Stimulated activated CD4-positive, alpha-beta T cell treated with anti-CD3 and anti-CD28 coated beads, TNF-alpha, amount 100 ng/mL, for 24 hours (primary cell): ENCODE measurements around the gene ZNF362.
"Not testable (repeated sequence)": the region's sequence is repeated elsewhere in the genome, so short reads cannot be mapped to it uniquely, and the experiment has no call there.

ENCODE experiments used
- DNase-seq, 3 experiments: peaks; one replicate each; pipeline ENCODE4 v3.0.0-alpha.2; 2020; ENCODE audit warnings: low read depth in 3 of 3

The ZNF362 gene

GRCh38 chr1:33286451-33287185 lies 30.3 kb downstream of the ZNF362 start:
- DNase-seq = no peak

GRCh38 chr1:33287317-33287716 lies 31.0 kb downstream of the ZNF362 start:
- DNase-seq = no peak

- no peak for DNase-seq
These were observed 32.9 kb downstream of the ZNF362 start for GRCh38 chr1:33288976-33289857.

- DNase-seq = no peak
These were observed 33.5 kb downstream of the ZNF362 start for GRCh38 chr1:33289858-33290154.

GRCh38 chr1:33290615-33291014 lies 34.3 kb downstream of the ZNF362 start:
- not testable (repeated sequence) for DNase-seq

GRCh38 chr1:33292726-33293340 lies 36.5 kb downstream of the ZNF362 start:
- no peak for DNase-seq

- no peak for DNase-seq
These were observed 38.0 kb downstream of the ZNF362 start for GRCh38 chr1:33294071-33295010.

- no peak for DNase-seq
These were observed 38.7 kb downstream of the ZNF362 start for GRCh38 chr1:33295023-33295422.

- DNase-seq = peak; percentile 67 to 85 (median 78)
These were observed 39.3 kb downstream of the ZNF362 start for GRCh38 chr1:33295450-33296081.

- no peak for DNase-seq
These were observed 39.8 kb downstream of the ZNF362 start for GRCh38 chr1:33296082-33296458.

- no peak for DNase-seq
These were observed 40.5 kb downstream of the ZNF362 start for GRCh38 chr1:33296824-33297223.

- DNase-seq = no peak
These were observed 41.8 kb downstream of the ZNF362 start for GRCh38 chr1:33297911-33298622.

- peak; percentile 36 to 57 (median 39) for DNase-seq
These were observed 42.5 kb downstream of the ZNF362 start for GRCh38 chr1:33298623-33299277.

GRCh38 chr1:33299461-33300155 lies 43.3 kb downstream of the ZNF362 start:
- DNase-seq = no peak

- DNase-seq = no peak
These were observed 44.4 kb downstream of the ZNF362 start for GRCh38 chr1:33300673-33301072.

- no peak for DNase-seq
These were observed 45.1 kb downstream of the ZNF362 start for GRCh38 chr1:33301273-33301984.

GRCh38 chr1:33302325-33302724 lies 46.0 kb downstream of the ZNF362 start:
- DNase-seq = peak in 1 of 3 experiments; percentile 19

- DNase-seq = no peak
These were observed 48.7 kb downstream of the ZNF362 start for GRCh38 chr1:33305016-33305415.
